ENCODE data around the gene HOXA7.

The HOXA7 gene

GRCh38 chr7:27161721-27162560 lies 5.5 kb upstream of the HOXA7 start:
- H3K4me3 ChIP-seq (ENCODE audit: low read length) = no peak overlapping the region

GRCh38 chr7:27161214-27161720 lies 4.8 kb upstream of the HOXA7 start:
- no peak overlapping the region for H3K27ac ChIP-seq (ENCODE audit: low read length)

More at GRCh38 chr7:27161721-27162560, 5.5 kb upstream of the HOXA7 start:
- Histone ChIP-seq H3K9me3 (replicated peaks; ENCODE audit: insufficient read depth, low read length) (no peaks in the 10 kb centered on the region), H3K9ac (ENCODE audit: low read length) (no peak overlapping the region), H4K20me1 (ENCODE audit: insufficient read depth, low read length) (no peaks in the 10 kb centered on the region), H3K4me1 (ENCODE audit: low read length) (0 out of 2 replicates have a peak, but pooled peaks cover 4% of the 10 kb centered on the region), H3K36me3 (replicated peaks; ENCODE audit: insufficient read depth, low read length) (no peaks in the 10 kb centered on the region), H3K27me3 (replicated peaks; ENCODE audit: insufficient read depth, low read length) (peaks cover 91% of the 10 kb centered on the region), H3F3A (ENCODE audit: insufficient read depth, low read length) (no peaks in the 10 kb centered on the region), H3K4me2 (ENCODE audit: low read depth, low read length) (no peak overlapping the region), H3K27ac (ENCODE audit: low read length) (no peak overlapping the region), H3K79me2 (ENCODE audit: low read length) (no peaks in the 10 kb centered on the region), H3K9me2 (replicated peaks; ENCODE audit: insufficient read depth, low read length) (no peaks in the 10 kb centered on the region), H2AFZ (ENCODE audit: low read length) (no peak overlapping the region)
- TF ChIP-seq CTCF (IDR thresholded peaks at IDR 0.05; ENCODE audit: low read length) = no peak
- no peak for TF ChIP-seq EZH2 (optimal IDR thresholded peaks at IDR 0.05; ENCODE audit: low read depth, low read length)
- TF ChIP-seq EZH2phosphoT487 (IDR thresholded peaks at IDR 0.05; ENCODE audit: low read length) = no peak
- DNase-seq = no peak

GRCh38 chr7:27160546-27161213 lies 4.2 kb upstream of the HOXA7 start:
- TF ChIP-seq EZH2phosphoT487 (IDR thresholded peaks at IDR 0.05; ENCODE audit: low read length) = no peak
- no peak for TF ChIP-seq EZH2 (optimal IDR thresholded peaks at IDR 0.05; ENCODE audit: low read depth, low read length)
- peak; percentile 96 for TF ChIP-seq CTCF (IDR thresholded peaks at IDR 0.05; ENCODE audit: low read length)
- Histone ChIP-seq H3K27me3 (replicated peaks; ENCODE audit: insufficient read depth, low read length) (peaks cover 91% of the 10 kb centered on the region), H3K36me3 (replicated peaks; ENCODE audit: insufficient read depth, low read length) (no peaks in the 10 kb centered on the region), H3K4me2 (ENCODE audit: low read depth, low read length) (peak overlapping the region; percentile 96), H3K9me2 (replicated peaks; ENCODE audit: insufficient read depth, low read length) (no peaks in the 10 kb centered on the region), H3K9me3 (replicated peaks; ENCODE audit: insufficient read depth, low read length) (no peaks in the 10 kb centered on the region), H2AFZ (ENCODE audit: low read length) (peak overlapping the region; percentile 91), H3K4me1 (ENCODE audit: low read length) (0 out of 2 replicates have a peak, but pooled peaks cover 4% of the 10 kb centered on the region), H3K27ac (ENCODE audit: low read length) (no peak overlapping the region), H3K9ac (ENCODE audit: low read length) (peak overlapping the region; percentile 6; the same call in 1 of the 2 replicates), H3K4me3 (ENCODE audit: low read length) (peak overlapping the region; percentile 64), H4K20me1 (ENCODE audit: insufficient read depth, low read length) (no peaks in the 10 kb centered on the region), H3F3A (ENCODE audit: insufficient read depth, low read length) (no peaks in the 10 kb centered on the region), H3K79me2 (ENCODE audit: low read length) (no peaks in the 10 kb centered on the region)
- peak; percentile 71 for DNase-seq

More at GRCh38 chr7:27161214-27161720, 4.8 kb upstream of the HOXA7 start:
- H3K36me3 ChIP-seq (replicated peaks; ENCODE audit: insufficient read depth, low read length) = no peaks in the 10 kb centered on the region
- 0 out of 2 replicates have a peak, but pooled peaks cover 4% of the 10 kb centered on the region for H3K4me1 ChIP-seq (ENCODE audit: low read length)
- H3K9me3 ChIP-seq (replicated peaks; ENCODE audit: insufficient read depth, low read length) = no peaks in the 10 kb centered on the region
- no peaks in the 10 kb centered on the region for H3F3A ChIP-seq (ENCODE audit: insufficient read depth, low read length)
- H3K79me2 ChIP-seq (ENCODE audit: low read length) = no peaks in the 10 kb centered on the region
- H3K4me3 ChIP-seq (ENCODE audit: low read length) = peak overlapping the region; percentile 64
- H3K4me2 ChIP-seq (ENCODE audit: low read depth, low read length) = peak overlapping the region; percentile 96
- H4K20me1 ChIP-seq (ENCODE audit: insufficient read depth, low read length) = no peaks in the 10 kb centered on the region
- TF ChIP-seq EZH2phosphoT487 (IDR thresholded peaks at IDR 0.05; ENCODE audit: low read length) = no peak
- no peak for TF ChIP-seq EZH2 (optimal IDR thresholded peaks at IDR 0.05; ENCODE audit: low read depth, low read length)
- TF ChIP-seq CTCF (IDR thresholded peaks at IDR 0.05; ENCODE audit: low read length) = no peak; the same call in 1 of the 2 replicates
- no peak for DNase-seq
- peaks cover 91% of the 10 kb centered on the region for H3K27me3 ChIP-seq (replicated peaks; ENCODE audit: insufficient read depth, low read length)
- H3K9ac ChIP-seq (ENCODE audit: low read length) = no peak overlapping the region
- peak overlapping the region; percentile 91 for H2AFZ ChIP-seq (ENCODE audit: low read length)
- H3K9me2 ChIP-seq (replicated peaks; ENCODE audit: insufficient read depth, low read length) = no peaks in the 10 kb centered on the region
